ENCODE measurements around the gene COG2.

DNA sequence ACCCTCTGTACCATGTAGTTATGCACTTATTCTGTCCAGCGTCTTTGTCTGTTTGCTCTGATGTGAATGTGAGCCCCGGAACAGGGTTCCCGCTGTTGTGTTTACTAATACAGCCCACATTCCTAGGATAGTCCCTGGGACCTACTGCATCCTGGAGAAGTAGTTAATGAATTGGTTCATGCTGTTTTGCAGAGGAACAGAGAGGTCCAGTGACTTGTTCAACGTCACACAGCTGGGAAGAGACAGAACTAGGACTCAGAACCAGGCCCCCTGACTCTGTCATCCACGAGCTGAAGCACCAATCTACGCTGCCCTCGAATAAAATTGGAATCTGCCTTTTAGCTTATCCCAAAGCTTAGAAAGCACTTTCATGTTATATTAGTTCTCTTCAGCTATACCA, 70.9 kb downstream of the COG2 start:
- TF ChIP-seq, protein P1, sequence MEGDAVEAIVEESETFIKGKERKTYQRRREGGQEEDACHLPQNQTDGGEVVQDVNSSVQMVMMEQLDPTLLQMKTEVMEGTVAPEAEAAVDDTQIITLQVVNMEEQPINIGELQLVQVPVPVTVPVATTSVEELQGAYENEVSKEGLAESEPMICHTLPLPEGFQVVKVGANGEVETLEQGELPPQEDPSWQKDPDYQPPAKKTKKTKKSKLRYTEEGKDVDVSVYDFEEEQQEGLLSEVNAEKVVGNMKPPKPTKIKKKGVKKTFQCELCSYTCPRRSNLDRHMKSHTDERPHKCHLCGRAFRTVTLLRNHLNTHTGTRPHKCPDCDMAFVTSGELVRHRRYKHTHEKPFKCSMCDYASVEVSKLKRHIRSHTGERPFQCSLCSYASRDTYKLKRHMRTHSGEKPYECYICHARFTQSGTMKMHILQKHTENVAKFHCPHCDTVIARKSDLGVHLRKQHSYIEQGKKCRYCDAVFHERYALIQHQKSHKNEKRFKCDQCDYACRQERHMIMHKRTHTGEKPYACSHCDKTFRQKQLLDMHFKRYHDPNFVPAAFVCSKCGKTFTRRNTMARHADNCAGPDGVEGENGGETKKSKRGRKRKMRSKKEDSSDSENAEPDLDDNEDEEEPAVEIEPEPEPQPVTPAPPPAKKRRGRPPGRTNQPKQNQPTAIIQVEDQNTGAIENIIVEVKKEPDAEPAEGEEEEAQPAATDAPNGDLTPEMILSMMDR (conservative IDR thresholded peaks at IDR 0.05) = no peak
- TF ChIP-seq ZFX (IDR thresholded peaks at IDR 0.05) = no peak

Measured in C4-2B (cell line).